HEK293 (cell line): ENCODE measurements around the gene MORC4.

ENCODE experiments used
- CTCF ChIA-PET: fragments of 350-600 bp; formaldehyde crosslinking; extraction: SDS; loops from one replicate; lab custom pipeline; 2021; ENCODE audit warnings: antibody characterized with exemption; lab: Yijun Ruan, JAX
- POLR2A ChIA-PET: fragments of 300-600 bp; formaldehyde crosslinking; extraction: SDS; loops from one replicate; lab custom pipeline; 2020; ENCODE audit warnings: antibody characterized with exemption, inconsistent platforms; lab: Yijun Ruan, JAX
- H3K27ac ChIP-seq: fragments of 200-500 bp; sonication (Bioruptor generic); 2 replicates; pipeline ENCODE4 v1.5.1; 2014; ENCODE audit warnings: low read depth, low read length, control low read depth, inconsistent platforms; ENCODE audit errors: extremely low read depth
- H3K36me3 ChIP-seq, 2 experiments: fragments of 200-500 bp in 1 of 2; sonication (Bioruptor generic) in 1 of 2; 1 replicate in 1 of 2; 2 replicates in 1 of 2; pipeline ENCODE4 v1.5.1; 2014 to 2017; ENCODE audit warnings: inconsistent platforms in 2 of 2, low read length in 2 of 2; ENCODE audit not compliant: control insufficient read depth in 2 of 2, insufficient read depth in 1 of 2
- H3K4me1 ChIP-seq: fragments of 200-500 bp; sonication (Bioruptor generic); 2 replicates; pipeline ENCODE4 v1.5.1; 2014; ENCODE audit warnings: mild to moderate bottlenecking, low read length, inconsistent platforms; ENCODE audit not compliant: control insufficient read depth, insufficient read depth
- H3K4me3 ChIP-seq: 2 replicates; pipeline ENCODE4 v1.5.1; 2011; ENCODE audit warnings: low read depth, mild to moderate bottlenecking, control low read depth, low read length, moderate library complexity
- H3K9me3 ChIP-seq: fragments of 200-500 bp; sonication (Bioruptor generic); 2 replicates; pipeline ENCODE4 v1.5.1; 2014; ENCODE audit warnings: low read depth, low read length, inconsistent platforms; ENCODE audit not compliant: control insufficient read depth, insufficient read depth
- BCL11B ChIP-seq: fragments of 450-650 bp; formaldehyde crosslinking; IDR thresholded peaks from 2 replicates; pipeline ENCODE4 v1.5.1; 2016; ENCODE audit warnings: low read depth, missing biosample characterization, missing genetic modification characterization
- CTCF ChIP-seq: fragments of 450-650 bp; formaldehyde crosslinking; IDR thresholded peaks from 2 replicates; pipeline ENCODE4 v1.5.1; 2016; ENCODE audit warnings: missing biosample characterization, missing genetic modification characterization
- GFI1B ChIP-seq: fragments of 450-650 bp; formaldehyde crosslinking; IDR thresholded peaks from 2 replicates; pipeline ENCODE4 v1.5.1; 2016; ENCODE audit warnings: missing biosample characterization, missing genetic modification characterization
- GLI2 ChIP-seq: fragments of 450-650 bp; formaldehyde crosslinking; IDR thresholded peaks from 2 replicates; pipeline ENCODE4; 2017; ENCODE audit warnings: missing biosample characterization, missing genetic modification characterization, low read depth, borderline replicate concordance
- GLIS1 ChIP-seq: fragments of 450-650 bp; formaldehyde crosslinking; IDR thresholded peaks from 2 replicates; pipeline ENCODE4 v1.5.1; 2016; ENCODE audit warnings: missing biosample characterization, missing genetic modification characterization
- HOXC10 ChIP-seq: sonication (generic); formaldehyde crosslinking; IDR thresholded peaks from 2 replicates; pipeline ENCODE4 v1.8.1; 2023; ENCODE audit warnings: mild to moderate bottlenecking, missing genetic modification reagents
- KLF9 ChIP-seq: fragments of 450-650 bp; formaldehyde crosslinking; IDR thresholded peaks from 2 replicates; pipeline ENCODE4 v1.5.1; 2016; ENCODE audit warnings: missing biosample characterization, missing genetic modification characterization, low read depth
- SCRT2 ChIP-seq: fragments of 450-650 bp; formaldehyde crosslinking; IDR thresholded peaks from 2 replicates; pipeline ENCODE4 v1.5.1; 2016; ENCODE audit warnings: missing biosample characterization, missing genetic modification characterization
- YY1 ChIP-seq: fragments of 450-650 bp; formaldehyde crosslinking; IDR thresholded peaks from 2 replicates; pipeline ENCODE4 v1.5.1; 2018; ENCODE audit warnings: missing biosample characterization, missing genetic modification characterization
- ZBTB1 ChIP-seq: fragments of 450-650 bp; formaldehyde crosslinking; IDR thresholded peaks from 2 replicates; pipeline ENCODE4 v1.5.1; 2016; ENCODE audit warnings: missing biosample characterization, missing genetic modification characterization
- ZBTB20 ChIP-seq: fragments of 450-650 bp; formaldehyde crosslinking; IDR thresholded peaks from 2 replicates; pipeline ENCODE4 v1.5.1; 2016; ENCODE audit warnings: missing biosample characterization, missing genetic modification characterization
- ZBTB21 ChIP-seq: fragments of 450-650 bp; formaldehyde crosslinking; IDR thresholded peaks from 2 replicates; pipeline ENCODE4 v1.5.1; 2017; ENCODE audit warnings: missing biosample characterization, missing genetic modification characterization
- ZBTB48 ChIP-seq: fragments of 450-650 bp; formaldehyde crosslinking; IDR thresholded peaks from 2 replicates; pipeline ENCODE4 v1.5.1; 2016; ENCODE audit warnings: missing biosample characterization, missing genetic modification characterization
- ZFP3 ChIP-seq: fragments of 450-650 bp; formaldehyde crosslinking; IDR thresholded peaks from 2 replicates; pipeline ENCODE4 v1.5.1; 2016; ENCODE audit warnings: low read depth, missing biosample characterization, missing genetic modification characterization
- ZFP37 ChIP-seq: fragments of 450-650 bp; formaldehyde crosslinking; IDR thresholded peaks from 2 replicates; pipeline ENCODE4 v1.5.1; 2016; ENCODE audit warnings: missing biosample characterization, missing genetic modification characterization
- ZFP69B ChIP-seq: fragments of 450-650 bp; formaldehyde crosslinking; IDR thresholded peaks from 2 replicates; pipeline ENCODE4 v1.5.1; 2016; ENCODE audit warnings: missing biosample characterization, missing genetic modification characterization
- ZIC2 ChIP-seq: fragments of 450-650 bp; formaldehyde crosslinking; IDR thresholded peaks from 2 replicates; pipeline ENCODE4 v1.5.1; 2016; ENCODE audit warnings: missing biosample characterization, missing genetic modification characterization
- ZNF112 ChIP-seq: fragments of 450-650 bp; formaldehyde crosslinking; IDR thresholded peaks from 2 replicates; pipeline ENCODE4 v1.5.0; 2017; ENCODE audit warnings: missing biosample characterization, missing genetic modification characterization
- ZNF114 ChIP-seq: fragments of 450-650 bp; formaldehyde crosslinking; IDR thresholded peaks from 2 replicates; pipeline ENCODE4 v1.5.0; 2017; ENCODE audit warnings: missing biosample characterization, missing genetic modification characterization
- ZNF133 ChIP-seq: fragments of 450-650 bp; formaldehyde crosslinking; IDR thresholded peaks from 2 replicates; pipeline ENCODE4 v1.5.1; 2016; ENCODE audit warnings: missing biosample characterization, missing genetic modification characterization
- ZNF311 ChIP-seq: fragments of 450-650 bp; formaldehyde crosslinking; IDR thresholded peaks from 2 replicates; pipeline ENCODE4 v1.5.1; 2017; ENCODE audit warnings: missing biosample characterization, missing genetic modification characterization, borderline replicate concordance
- ZNF335 ChIP-seq: fragments of 450-650 bp; formaldehyde crosslinking; conservative IDR thresholded peaks from 2 replicates; pipeline ENCODE4 v1.5.1; 2016; ENCODE audit warnings: missing biosample characterization, missing genetic modification characterization
- ZNF341 ChIP-seq: fragments of 450-650 bp; formaldehyde crosslinking; IDR thresholded peaks from 2 replicates; pipeline ENCODE4; 2016; ENCODE audit warnings: low read depth, missing biosample characterization, missing genetic modification characterization
- ZNF350 ChIP-seq: fragments of 450-650 bp; formaldehyde crosslinking; IDR thresholded peaks from 2 replicates; pipeline ENCODE4 v1.5.0; 2017; ENCODE audit warnings: missing biosample characterization, mild to moderate bottlenecking, missing genetic modification characterization
- ZNF366 ChIP-seq: fragments of 450-650 bp; formaldehyde crosslinking; conservative IDR thresholded peaks from 2 replicates; pipeline ENCODE4 v1.5.1; 2016; ENCODE audit warnings: missing biosample characterization, missing genetic modification characterization
- ZNF398 ChIP-seq: fragments of 450-650 bp; formaldehyde crosslinking; IDR thresholded peaks from 2 replicates; pipeline ENCODE4 v1.5.1; 2017; ENCODE audit warnings: missing biosample characterization, missing genetic modification characterization
- ZNF488 ChIP-seq: fragments of 450-650 bp; formaldehyde crosslinking; IDR thresholded peaks from 2 replicates; pipeline ENCODE4 v1.5.1; 2016; ENCODE audit warnings: missing biosample characterization, missing genetic modification characterization
- ZNF521 ChIP-seq: fragments of 450-650 bp; formaldehyde crosslinking; IDR thresholded peaks from 2 replicates; pipeline ENCODE4 v1.5.1; 2017; ENCODE audit warnings: missing biosample characterization, mild to moderate bottlenecking, missing genetic modification characterization
- ZNF561 ChIP-seq: fragments of 450-650 bp; IDR thresholded peaks from 2 replicates; pipeline ENCODE4 v1.5.1; 2018; ENCODE audit warnings: missing biosample characterization, missing genetic modification characterization, borderline replicate concordance
- ZNF654 ChIP-seq: fragments of 450-650 bp; formaldehyde crosslinking; IDR thresholded peaks from 2 replicates; pipeline ENCODE4 v1.5.1; 2016; ENCODE audit warnings: low read depth, missing biosample characterization, missing genetic modification characterization
- ZNF660 ChIP-seq: fragments of 450-650 bp; IDR thresholded peaks from 2 replicates; pipeline ENCODE4 v1.5.1; 2018; ENCODE audit warnings: missing biosample characterization, mild to moderate bottlenecking, missing genetic modification characterization
- ZNF768 ChIP-seq: fragments of 450-650 bp; formaldehyde crosslinking; IDR thresholded peaks from 2 replicates; pipeline ENCODE4 v1.5.1; 2018; ENCODE audit warnings: missing biosample characterization, mild to moderate bottlenecking, missing genetic modification characterization
- ZNF830 ChIP-seq: fragments of 450-650 bp; IDR thresholded peaks from 2 replicates; pipeline ENCODE4 v1.5.0; 2018; ENCODE audit warnings: missing biosample characterization, missing genetic modification characterization, low read depth, mild to moderate bottlenecking, moderate library complexity
- ZXDB ChIP-seq: fragments of 450-650 bp; formaldehyde crosslinking; IDR thresholded peaks from 2 replicates; pipeline ENCODE4 v1.5.1; 2016; ENCODE audit warnings: missing biosample characterization, missing genetic modification characterization

MORC4 gene

GRCh38 chrX:106894978-106895452 lies 105.0 kb downstream of the MORC4 start:
- TF ChIP-seq ZNF521 (tag by site-specific recombination) (no peak), GFI1B (tag by site-specific recombination) (0 out of 2 replicates have a peak, but pooled peaks have one; percentile 24), ZNF114 (no peak), ZNF311 (tag by site-specific recombination) (no peak), HOXC10 (CRISPR knock-in tag) (no peak), KLF9 (tag by site-specific recombination) (no peak), ZBTB21 (no peak), GLIS1 (tag by site-specific recombination) (peak; percentile 78), GLI2 (tag by site-specific recombination) (no peak), ZFP37 (no peak), ZNF561 (tag by site-specific recombination) (no peak), ZNF768 (tag by site-specific recombination) (no peak), ZIC2 (tag by site-specific recombination) (peak; percentile 42), ZNF398 (tag by site-specific recombination) (no peak), SCRT2 (peak; percentile 69; the same call in 1 of the 2 replicates), ZNF350 (no peak), ZNF488 (no peak), ZNF335 (tag by site-specific recombination) (peak; percentile 64), ZBTB20 (tag by site-specific recombination) (0 out of 2 replicates have a peak, but pooled peaks have one; percentile 7), ZNF133 (tag by site-specific recombination) (no peak), ZBTB1 (no peak), ZNF366 (tag by site-specific recombination) (no peak)
- Histone ChIP-seq H3K4me1 (no peaks in the 10 kb centered on the region; the same call in 1 of the 2 replicates), H3K9me3 (no peaks in the 10 kb centered on the region), H3K4me3 (no peak overlapping the region), H3K27ac (no peak overlapping the region), H3K36me3 (no peaks in the 10 kb centered on the region)
- CTCF ChIA-PET, result interaction anchor here (0.5 to 4.2 kb wide), 34 partner anchors 8 to 1106 kb away, joined by 3 to 32 read pairs (median 4); partner anchors contain the start of genes NCBP2L and RIPPLY1
- POLR2A ChIA-PET, result no interaction called here

- H3K9me3 ChIP-seq, result no peaks in the 10 kb centered on the region
- H3K36me3 ChIP-seq, result no peaks in the 10 kb centered on the region
- ChIA-PET POLR2A (no interaction called here), CTCF (interaction anchor here (0.5 to 4.2 kb wide), 43 partner anchors 8 to 1106 kb away, joined by 3 to 32 read pairs (median 3); partner anchors contain the start of genes NCBP2L and RIPPLY1)
- H3K27ac ChIP-seq, result no peak overlapping the region
- no peak overlapping the region for H3K4me3 ChIP-seq
- no peaks in the 10 kb centered on the region; the same call in 1 of the 2 replicates for H3K4me1 ChIP-seq
- TF ChIP-seq ZBTB48 (tag by site-specific recombination) (peak; percentile 82), ZNF112 (tag by site-specific recombination) (no peak), ZNF660 (tag by site-specific recombination) (peak; percentile 65; the same call in 1 of the 2 replicates), YY1 (no peak), ZNF654 (tag by site-specific recombination) (peak; percentile 98), ZXDB (tag by site-specific recombination) (no peak), ZFP3 (no peak), BCL11B (tag by site-specific recombination) (no peak), ZNF341 (tag by site-specific recombination) (peak; percentile 29; the same call in 1 of the 2 replicates), CTCF (peak; percentile 79), ZNF830 (tag by site-specific recombination) (no peak), ZFP69B (tag by site-specific recombination) (no peak)
- TF ChIP-seq, all 188 proteins: peak for 5
Observed at GRCh38 chrX:106894392-106894909, 105.6 kb downstream of the MORC4 start.
